ENCODE measurements around the gene FGFR4.

- TF ChIP-seq ZNF274 (IDR thresholded peaks at IDR 0.05; ENCODE audit: low read depth, low read length): no peak
- TF ChIP-seq YY1 (IDR thresholded peaks at IDR 0.05; ENCODE audit: insufficient read depth, insufficient read length): no peak
- no peak for TF ChIP-seq SUZ12 (IDR thresholded peaks at IDR 0.05; ENCODE audit: extremely low read depth, insufficient read depth, insufficient read length)
Observed at GRCh38 chr5:177111720-177112394, 25.1 kb downstream of the FGFR4 start.

Measured in NT2/D1 (cell line).